A549 (cell line): ENCODE results near the gene MTHFD2. TPM values are rescaled to one million over a fixed set of nuclear protein-coding genes. Genes with fewer than 3 reads are reported as not detected.

Experiments
- ATAC-seq, 2 experiments: fragments of 200-7000 bp in 1 of 2; fragments of >200 bp in 1 of 2; cut with Nextera tagmentation in 1 of 2; cut with Tn5 transposase in 1 of 2; 3 replicates each; pipeline versions ENCODE4 v1.8.0 to v1.9.1; 2018 to 2020; ENCODE audit warnings: mild to moderate bottlenecking in 1 of 2, moderate library complexity in 1 of 2
- CTCF ChIA-PET: fragments of 300-600 bp; sonication (Branson Sonifier 250); formaldehyde crosslinking; extraction: SDS; loops from one replicate; lab custom pipeline; 2021; ENCODE audit warnings: antibody characterized with exemption, inconsistent platforms; lab: Yijun Ruan, JAX
- POLR2A ChIA-PET: fragments of 350-600 bp; formaldehyde crosslinking; extraction: SDS; loops from one replicate; lab custom pipeline; 2021; ENCODE audit warnings: antibody characterized with exemption, inconsistent platforms; lab: Yijun Ruan, JAX
- DNase-seq, 2 experiments: peaks; one replicate each; pipeline versions ENCODE4 v3.0.0 to v3.0.0-alpha.2; 2011 to 2016; ENCODE audit warnings: low read depth in 1 of 2, low spot score in 1 of 2
- FAIRE-seq: peaks from 2 replicates; lab custom pipeline; 2011; peaks lifted over from hg19 to GRCh38; lab: Jason Lieb, UNC
- H3K27ac ChIP-seq, 2 experiments: fragments of >200 bp; sonication (Bioruptor Twin); formaldehyde crosslinking; 3 replicates each; pipeline ENCODE4 v1.5.1; 2016 to 2017
- H3K4me1 ChIP-seq: fragments of >200 bp; sonication (Bioruptor Twin); formaldehyde crosslinking; 3 replicates; pipeline ENCODE4 v1.6.1; 2016
- H3K4me2 ChIP-seq: fragments of >200 bp; sonication (Bioruptor Twin); formaldehyde crosslinking; 3 replicates; pipeline ENCODE4 v1.6.1; 2016
- H3K4me3 ChIP-seq: fragments of >200 bp; sonication (Bioruptor Twin); formaldehyde crosslinking; 3 replicates; pipeline ENCODE4 v1.5.1; 2016
- H3K9me3 ChIP-seq: fragments of >200 bp; sonication (Bioruptor Twin); formaldehyde crosslinking; 3 replicates; pipeline ENCODE4 v1.6.1; 2016
- CBX2 ChIP-seq: fragments of 200-600 bp; sonication (generic); IDR thresholded peaks from 2 replicates; pipeline ENCODE4 v1.6.1; 2016; ENCODE audit warnings: low read depth, mild to moderate bottlenecking, borderline replicate concordance
- CTCF ChIP-seq: fragments of >200 bp; sonication (Bioruptor Twin); formaldehyde crosslinking; IDR thresholded peaks from 3 replicates; pipeline ENCODE4 v1.5.1; 2016
- EP300 ChIP-seq, 2 experiments: fragments of >200 bp; sonication (Bioruptor Twin); formaldehyde crosslinking; IDR thresholded peaks; 2 replicates in 1 of 2; 3 replicates in 1 of 2; pipeline ENCODE4 v1.6.1; 2016 to 2017
- FOSL2 ChIP-seq, 2 experiments: fragments of 450-650 bp in 1 of 2; fragments of >200 bp in 1 of 2; sonication (Bioruptor Twin) in 1 of 2; formaldehyde crosslinking; IDR thresholded peaks; 2 replicates each; pipeline versions ENCODE4 v1.5.0 to v1.6.1; 2016 to 2020; ENCODE audit warnings: mild to moderate bottlenecking in 1 of 2, moderate library complexity in 1 of 2
- FOXS1 ChIP-seq: fragments of 250-450 bp; sonication (Bioruptor Pico); IDR thresholded peaks from 2 replicates; pipeline ENCODE4 v1.5.0; 2020; ENCODE audit warnings: mild to moderate bottlenecking, moderate library complexity
- GATA3 ChIP-seq: IDR thresholded peaks from 2 replicates; pipeline ENCODE4 v1.6.1; 2012; ENCODE audit warnings: borderline replicate concordance
- HES2 ChIP-seq: fragments of >200 bp; sonication (Bioruptor Twin); formaldehyde crosslinking; IDR thresholded peaks from 2 replicates; pipeline ENCODE4 v1.6.1; 2016
- HOXA7 ChIP-seq: fragments of 250-450 bp; sonication (Bioruptor Pico); IDR thresholded peaks from 2 replicates; pipeline ENCODE4 v1.5.0; 2020; ENCODE audit warnings: mild to moderate bottlenecking, moderate library complexity
- HOXB5 ChIP-seq: fragments of 250-450 bp; sonication (Bioruptor Pico); IDR thresholded peaks from 2 replicates; pipeline ENCODE4 v1.5.0; 2020; ENCODE audit warnings: mild to moderate bottlenecking, moderate library complexity
- JUN ChIP-seq, 2 experiments: fragments of >200 bp; sonication (Bioruptor Twin); formaldehyde crosslinking; IDR thresholded peaks; 2 replicates in 1 of 2; 3 replicates in 1 of 2; pipeline ENCODE4 v1.6.1; 2016 to 2017
- JUNB ChIP-seq: fragments of >200 bp; sonication (Bioruptor Twin); formaldehyde crosslinking; IDR thresholded peaks from 2 replicates; pipeline ENCODE4 v1.6.1; 2016
- KDM1A ChIP-seq: fragments of 200-600 bp; sonication (generic); IDR thresholded peaks from 2 replicates; pipeline ENCODE4 v1.6.1; 2016; ENCODE audit warnings: low read depth, mild to moderate bottlenecking
- MAFK ChIP-seq: fragments of 450-650 bp; IDR thresholded peaks from 2 replicates; pipeline ENCODE4 v1.6.1; 2014; ENCODE audit not compliant: partially characterized antibody
- MAZ ChIP-seq: fragments of 150-350 bp; IDR thresholded peaks from 2 replicates; pipeline ENCODE4 v1.6.1; 2014; ENCODE audit warnings: antibody characterized with exemption, low read depth, low read length, borderline replicate concordance
- NPAS2 ChIP-seq: fragments of 250-450 bp; sonication (Bioruptor Pico); IDR thresholded peaks from 2 replicates; pipeline ENCODE4 v1.8.0; 2022; ENCODE audit warnings: mild to moderate bottlenecking, moderate library complexity, borderline replicate concordance
- NR3C1 ChIP-seq: fragments of >200 bp; sonication (Bioruptor Twin); formaldehyde crosslinking; IDR thresholded peaks from 3 replicates; pipeline ENCODE4 v1.6.1; 2017
- POLR2A ChIP-seq: IDR thresholded peaks from 2 replicates; pipeline ENCODE4 v1.6.1; 2012; ENCODE audit warnings: mild to moderate bottlenecking, low read length
- RAD21 ChIP-seq, 2 experiments: fragments of >200 bp in 1 of 2; sonication (Bioruptor Twin) in 1 of 2; formaldehyde crosslinking in 1 of 2; IDR thresholded peaks in 1 of 2; conservative IDR thresholded peaks in 1 of 2; 2 replicates in 1 of 2; 3 replicates in 1 of 2; pipeline ENCODE4 v1.6.1; 2012 to 2018; ENCODE audit warnings: inconsistent platforms in 1 of 2
- SMC3 ChIP-seq: fragments of >200 bp; sonication (Bioruptor Twin); formaldehyde crosslinking; IDR thresholded peaks from 3 replicates; pipeline ENCODE4 v1.6.1; 2018; ENCODE audit warnings: inconsistent platforms
- SREBF2 ChIP-seq: fragments of 450-650 bp; IDR thresholded peaks from 2 replicates; pipeline ENCODE4 v1.6.1; 2014; ENCODE audit warnings: mild to moderate bottlenecking, moderate library complexity
- TFCP2L1 ChIP-seq: fragments of 250-450 bp; sonication (Bioruptor Pico); IDR thresholded peaks from 2 replicates; pipeline ENCODE4 v1.5.0; 2021; ENCODE audit warnings: mild to moderate bottlenecking
- TP53 ChIP-seq: fragments of 250-450 bp; sonication (Bioruptor Pico); IDR thresholded peaks from 2 replicates; pipeline ENCODE4 v1.5.0; 2021; ENCODE audit warnings: mild to moderate bottlenecking, moderate library complexity
- USF2 ChIP-seq: fragments of 450-650 bp; IDR thresholded peaks from 2 replicates; pipeline ENCODE4 v1.6.1; 2014; ENCODE audit warnings: antibody characterized with exemption
- WGBS: methylation state at CpG from one replicate; pipeline ENCODE4 v1.1.6; 2017; ENCODE audit errors: missing lambda C conversion rate; 5-methylcytosine and 5-hydroxymethylcytosine counted together
- polyA plus RNA-seq, 4 experiments: library from polyadenylated mRNA; depleted of rRNA in 3 of 4; stranded (reverse); fragments of >200 nt; fragmentation: RNase III in 1 of 4; extraction: RNeasy Plus Mini Kit Qiagen cat#74134 plus additional on column Dnase treatment in 1 of 4; gene quantifications; 2 replicates in 3 of 4; 3 replicates in 1 of 4; pipeline ENCODE4 v1.2.3, GENCODE V29; 2011 to 2017

The MTHFD2 gene
- polyA plus RNA-seq, 2 of the 4 experiments (the other 2 are of a cell fraction), result 149 to 608 TPM

GRCh38 chr2:74250189-74250631 is 51.8 kb downstream of the MTHFD2 start:
- ChIA-PET CTCF (interaction anchor here (0.7 to 6.0 kb wide), 59 partner anchors 9 to 545 kb away, joined by 3 to 69 read pairs (median 5); partner anchors contain the start of genes MOB1A and MTHFD2), POLR2A (interaction anchor here (0.9 to 2.1 kb wide), 2 partner anchors 72 to 208 kb away, joined by 4 read pairs; partner anchors contain the start of genes MOB1A and WBP1)
- Histone ChIP-seq H3K4me3 (no peak overlapping the region), H3K4me2 (no peak overlapping the region), H3K27ac (no peak overlapping the region), H3K4me1 (no peaks in the 10 kb centered on the region), H3K9me3 (no peaks in the 10 kb centered on the region)
- peak; percentile 74 to 89; a peak in 5 of 6 replicates for ATAC-seq
- TF ChIP-seq SMC3 (peak; percentile 84), HES2 (no peak), RAD21 (conservative IDR thresholded peaks at IDR 0.05 in 1 of 2, IDR thresholded peaks at IDR 0.05 in 1 of 2) (peak; percentile 78 to 79), CTCF (peak; percentile 92)
- 28% methylated on average over 10 of the region's 10 CpGs for WGBS
- FAIRE-seq, result no peak
- DNase-seq, result peak; percentile 56 to 78

GRCh38 chr2:74252036-74252435 is 53.6 kb downstream of the MTHFD2 start:
- ATAC-seq (no peak), DNase-seq (no peak), FAIRE-seq (no peak)
- Histone ChIP-seq H3K4me2 (no peak overlapping the region), H3K4me3 (no peak overlapping the region), H3K27ac (no peak overlapping the region), H3K4me1 (no peaks in the 10 kb centered on the region), H3K9me3 (no peaks in the 10 kb centered on the region)
- TF ChIP-seq MAZ (no peak), HOXA7 (CRISPR knock-in tag) (no peak), SREBF2 (no peak), NR3C1 (no peak), USF2 (no peak)
- CTCF ChIA-PET, result interaction anchor here (1.2 to 4.6 kb wide), 3 partner anchors 17 to 83 kb away, joined by 4 to 66 read pairs (median 12); no protein-coding TSS in a partner anchor
- 69% methylated on average over 10 of the region's 10 CpGs for WGBS
- POLR2A ChIA-PET, result no interaction called here

GRCh38 chr2:74252862-74253261 is 54.4 kb downstream of the MTHFD2 start:
- no peak overlapping the region for H3K27ac ChIP-seq
- TF ChIP-seq JUN (IDR thresholded peaks at IDR 0.05) (no peak), FOSL2 (IDR thresholded peaks at IDR 0.05) (no peak), FOSL2 (CRISPR knock-in tag; IDR thresholded peaks at IDR 0.05) (no peak), NPAS2 (CRISPR knock-in tag) (no peak), TFCP2L1 (CRISPR knock-in tag) (no peak), CBX2 (no peak), TP53 (no peak), HES2 (no peak), POLR2A (no peak), JUNB (no peak), USF2 (no peak), MAFK (no peak), HOXB5 (no peak), GATA3 (no peak), KDM1A (no peak), FOXS1 (no peak), EP300 (IDR thresholded peaks at IDR 0.05) (no peak)
- ATAC-seq, result no peak
- H3K9me3 ChIP-seq, result no peaks in the 10 kb centered on the region
- CTCF ChIA-PET, result interaction anchor here (0.6 to 4.6 kb wide), 6 partner anchors 11 to 429 kb away, joined by 3 to 66 read pairs (median 4); no protein-coding TSS in a partner anchor
- H3K4me1 ChIP-seq, result no peaks in the 10 kb centered on the region
- no peak for FAIRE-seq
- no peak for DNase-seq
- no peak overlapping the region for H3K4me3 ChIP-seq
- no peak overlapping the region for H3K4me2 ChIP-seq
- 75% methylated on average over 9 of the region's 9 CpGs for WGBS
- POLR2A ChIA-PET, result no interaction called here
